IMR-90 (cell line): Measurements from ENCODE around the gene CNPY1. TPM values are rescaled to one million over a fixed set of nuclear protein-coding genes. Genes with fewer than 3 reads are reported as not detected.

Experiments
- ATAC-seq: fragments of 200-7000 bp; cut with Tn5 transposase; 2 replicates; pipeline ENCODE4 v1.9.1; 2020; ENCODE audit warnings: low read depth, mild to moderate bottlenecking, moderate library complexity
- BruUV-seq: library from RNA; stranded (reverse); fragments of 400-500 nt; replicated peaks from 2 replicates; lab custom pipeline; 2021; lab: Mats Ljungman, UMichigan
- CTCF ChIA-PET: fragments of 300-600 bp; formaldehyde crosslinking; extraction: SDS; loops from one replicate; lab custom pipeline; 2021; ENCODE audit warnings: antibody characterized with exemption; lab: Yijun Ruan, JAX
- POLR2A ChIA-PET: fragments of 300-600 bp; sonication (Branson Sonifier 250); formaldehyde crosslinking; loops from one replicate; lab custom pipeline; 2022; ENCODE audit warnings: antibody characterized with exemption; ENCODE audit not compliant: unreplicated experiment; lab: Charles Lee
- DNase-seq: peaks from one replicate; pipeline ENCODE4 v3.0.0; 2013
- H2AFZ ChIP-seq: replicated peaks from 2 replicates; pipeline ENCODE3; 2013; ENCODE audit warnings: low read length, mild to moderate bottlenecking; ENCODE audit not compliant: poor library complexity
- H2AK5ac ChIP-seq: 2 replicates; pipeline ENCODE4 v1.6.1; 2013; ENCODE audit warnings: low read depth, low read length, inconsistent platforms
- H2AK9ac ChIP-seq: replicated peaks from 2 replicates; pipeline ENCODE3; 2013; ENCODE audit warnings: mild to moderate bottlenecking, low read depth, low read length, moderate library complexity; ENCODE audit not compliant: poor library complexity
- H2BK120ac ChIP-seq: 2 replicates; pipeline ENCODE4 v1.6.1; 2013; ENCODE audit warnings: low read depth, low read length, inconsistent platforms
- H2BK15ac ChIP-seq: 3 replicates; pipeline ENCODE4 v1.6.1; 2013; ENCODE audit warnings: low read depth, low read length, inconsistent platforms
- H2BK20ac ChIP-seq: 2 replicates; pipeline ENCODE4 v1.6.1; 2013; ENCODE audit warnings: low read depth, mild to moderate bottlenecking, inconsistent platforms, low read length, moderate library complexity
- H2BK5ac ChIP-seq: 2 replicates; pipeline ENCODE4 v1.6.1; 2013; ENCODE audit warnings: mild to moderate bottlenecking, low read depth, low read length, inconsistent platforms; ENCODE audit not compliant: poor library complexity, severe bottlenecking
- H3K14ac ChIP-seq: replicated peaks from 2 replicates; pipeline ENCODE4 v1.6.1; 2013; ENCODE audit warnings: low read depth, low read length, inconsistent platforms
- H3K18ac ChIP-seq: 2 replicates; pipeline ENCODE4 v1.6.1; 2013; ENCODE audit warnings: low read depth, low read length, control low read depth
- H3K23ac ChIP-seq: 2 replicates; pipeline ENCODE4 v1.6.1; 2013; ENCODE audit warnings: low read depth, low read length, inconsistent platforms
- H3K27ac ChIP-seq: 2 replicates; pipeline ENCODE4 v1.5.1; 2013; ENCODE audit warnings: mild to moderate bottlenecking, control low read depth, low read length; ENCODE audit not compliant: insufficient read depth
- H3K27me3 ChIP-seq: 2 replicates; pipeline ENCODE4 v1.6.1; 2013; ENCODE audit warnings: low read length; ENCODE audit not compliant: control insufficient read depth, insufficient read depth
- H3K36me3 ChIP-seq: 2 replicates; pipeline ENCODE4 v1.6.1; 2013; ENCODE audit warnings: low read length, mixed read lengths; ENCODE audit not compliant: control insufficient read depth, insufficient read depth
- H3K4ac ChIP-seq: 2 replicates; pipeline ENCODE4 v1.6.1; 2013; ENCODE audit warnings: low read depth, low read length, inconsistent platforms
- H3K4me1 ChIP-seq: 2 replicates; pipeline ENCODE4 v1.6.1; 2013; ENCODE audit warnings: low read length, mixed read lengths; ENCODE audit not compliant: control insufficient read depth, insufficient read depth
- H3K4me2 ChIP-seq: 2 replicates; pipeline ENCODE4 v1.6.1; 2013; ENCODE audit warnings: low read depth, mild to moderate bottlenecking, control low read depth, low read length, moderate library complexity
- H3K4me3 ChIP-seq: 2 replicates; pipeline ENCODE4 v1.5.1; 2013; ENCODE audit warnings: low read depth, mild to moderate bottlenecking, control low read depth, low read length, moderate library complexity; ENCODE audit not compliant: insufficient read depth
- H3K56ac ChIP-seq: 2 replicates; pipeline ENCODE4 v1.6.1; 2013; ENCODE audit warnings: low read length, inconsistent platforms; ENCODE audit not compliant: insufficient read depth; ENCODE audit errors: extremely low read depth
- H3K79me1 ChIP-seq, 2 experiments: 2 replicates each; pipeline ENCODE4 v1.6.1; 2013; ENCODE audit warnings: low read length in 2 of 2, inconsistent platforms in 1 of 2, low read depth in 1 of 2
- H3K9ac ChIP-seq: 2 replicates; pipeline ENCODE4 v1.6.1; 2013; ENCODE audit warnings: low read depth, low read length, control low read depth
- H3K9me1 ChIP-seq: 2 replicates; pipeline ENCODE4 v1.6.1; 2013; ENCODE audit warnings: low read length, inconsistent platforms; ENCODE audit not compliant: insufficient read depth
- H3K9me3 ChIP-seq: 2 replicates; pipeline ENCODE4 v1.6.1; 2013; ENCODE audit warnings: low read length; ENCODE audit not compliant: control insufficient read depth, insufficient read depth
- H4K20me1 ChIP-seq: 2 replicates; pipeline ENCODE4 v1.6.1; 2013; ENCODE audit warnings: low read length, inconsistent platforms; ENCODE audit not compliant: insufficient read depth
- H4K5ac ChIP-seq: 2 replicates; pipeline ENCODE4 v1.6.1; 2013; ENCODE audit warnings: mild to moderate bottlenecking, low read depth, low read length, control low read depth
- H4K8ac ChIP-seq, 2 experiments: 2 replicates each; pipeline ENCODE4 v1.6.1; 2013; ENCODE audit warnings: low read depth in 2 of 2, low read length in 2 of 2, control low read depth in 1 of 2, inconsistent platforms in 1 of 2
- H4K91ac ChIP-seq: 2 replicates; pipeline ENCODE4 v1.6.1; 2013; ENCODE audit warnings: low read depth, low read length, inconsistent platforms; ENCODE audit not compliant: insufficient read depth
- WGBS, 2 experiments: methylation state at CpG; one replicate each; pipeline versions ENCODE4 v1.1.5 to v1.1.7; 2013; ENCODE audit warnings: missing lambda C conversion rate in 2 of 2; ENCODE audit not compliant: insufficient read length in 1 of 2; ENCODE audit errors: extremely low coverage in 2 of 2; 5-methylcytosine and 5-hydroxymethylcytosine counted together
- dilution Hi-C: fragments of 300-500 bp; cut with HindIII; formaldehyde crosslinking; loops from one replicate; pipeline ENCODE4 v1.14.3; 2018; ENCODE audit warnings: low sequenced_read_pairs; ENCODE audit not compliant: unreplicated experiment
- in situ Hi-C: fragments of 300-500 bp; cut with MboI; formaldehyde crosslinking; loops from 3 replicates; pipeline ENCODE4 v1.14.3; 2019; ENCODE audit warnings: low sequenced_read_pairs, inconsistent platforms, mixed read lengths
- intact Hi-C: fragments of 100-400 bp; cut with micrococcal nuclease; formaldehyde crosslinking; loops from 2 replicates; pipeline ENCODE4 v1.10.0; 2022
- polyA plus RNA-seq, 3 experiments: library from polyadenylated mRNA; depleted of rRNA; stranded (reverse); fragments of >200 nt; gene quantifications; 2 replicates each; pipeline ENCODE4 v1.2.3, GENCODE V29; 2012; ENCODE audit warnings: low replicate concordance in 1 of 3
- total RNA-seq: library from RNA; depleted of rRNA; stranded (reverse); fragments of >200 nt; gene quantifications from 2 replicates; pipeline ENCODE4 v1.2.3, GENCODE V29; 2012
- TF ChIP-seq, protein P1 (sequence below): fragments of 150-350 bp; IDR thresholded peaks from 2 replicates; pipeline ENCODE4 v1.6.1; 2016; ENCODE audit warnings: low read depth, mild to moderate bottlenecking, low read length, moderate library complexity, borderline replicate concordance

The CNPY1 gene
- total and polyA plus RNA-seq, 2 of the 4 experiments (the other 2 are of a cell fraction): not detected

DNA sequence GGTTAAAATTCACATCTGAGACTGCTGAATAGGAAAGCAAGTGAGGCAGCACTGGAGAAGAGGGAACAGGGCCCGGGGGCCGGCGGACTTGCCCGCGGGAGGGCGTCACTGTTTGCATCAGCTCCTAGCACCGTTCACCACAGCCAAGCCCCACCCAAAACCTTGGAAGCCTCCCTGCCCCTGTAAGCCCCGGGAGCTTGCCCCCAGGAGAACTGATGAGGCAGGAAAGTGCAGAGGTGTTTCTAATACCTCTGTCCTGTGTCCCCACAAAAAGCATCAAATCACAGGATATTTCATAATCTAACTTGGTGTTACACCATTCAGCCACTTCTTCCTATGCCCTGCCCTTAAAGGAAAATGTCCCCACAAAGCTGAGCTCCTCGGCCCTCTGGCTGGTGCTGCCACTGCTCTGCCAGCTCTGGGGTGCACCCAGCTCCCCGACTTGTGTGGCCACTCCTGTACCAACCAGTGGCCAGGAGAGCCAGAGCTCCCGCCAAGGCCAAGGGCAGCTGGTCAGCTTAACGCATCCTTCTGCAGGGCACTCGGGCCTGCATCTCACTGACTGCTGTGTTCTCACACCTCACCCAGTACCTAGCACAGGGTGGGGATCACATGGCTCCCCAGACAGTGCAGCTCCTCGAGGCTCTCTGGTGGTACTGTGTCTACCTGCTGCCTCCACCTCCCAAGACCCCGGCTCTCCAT is 47.3 kb upstream of the CNPY1 start:
- Histone ChIP-seq H3K18ac (no peak overlapping the region), H3K4ac (no peak overlapping the region), H2BK120ac (no peak overlapping the region), H3K14ac (no peak overlapping the region), H3K27me3 (peaks cover 11% of the 10 kb centered on the region; the same call in 1 of the 2 replicates), H3K4me3 (no peak overlapping the region), H2BK15ac (no peak overlapping the region), H2BK5ac (no peak overlapping the region), H4K91ac (no peak overlapping the region), H3K36me3 (no peaks in the 10 kb centered on the region), H3K9me3 (no peaks in the 10 kb centered on the region), H3K9me1 (no peaks in the 10 kb centered on the region), H2AK5ac (no peak overlapping the region), H4K8ac (no peak overlapping the region), H3K79me1 (no peaks in the 10 kb centered on the region), H2BK20ac (no peak overlapping the region), H2AFZ (no peak overlapping the region), H3K23ac (no peak overlapping the region), H3K27ac (no peak overlapping the region), H3K4me1 (no peaks in the 10 kb centered on the region), H4K20me1 (no peaks in the 10 kb centered on the region), H4K5ac (no peak overlapping the region), H2AK9ac (no peak overlapping the region), H3K9ac (no peak overlapping the region), H3K4me2 (no peak overlapping the region), H3K56ac (no peak overlapping the region)
- ChIA-PET POLR2A (no interaction called here), CTCF (interaction anchor here (1.1 kb wide), 1 partner anchor 149 kb away, joined by 3 read pairs; no protein-coding TSS in a partner anchor)
- ATAC-seq: no peak
- no TSS peak for BruUV-seq
- in situ Hi-C loops (no loop called here), dilution Hi-C loops (no loop called here), intact Hi-C loops (no loop called here)
- DNase-seq: no peak
- TF ChIP-seq, protein P1, sequence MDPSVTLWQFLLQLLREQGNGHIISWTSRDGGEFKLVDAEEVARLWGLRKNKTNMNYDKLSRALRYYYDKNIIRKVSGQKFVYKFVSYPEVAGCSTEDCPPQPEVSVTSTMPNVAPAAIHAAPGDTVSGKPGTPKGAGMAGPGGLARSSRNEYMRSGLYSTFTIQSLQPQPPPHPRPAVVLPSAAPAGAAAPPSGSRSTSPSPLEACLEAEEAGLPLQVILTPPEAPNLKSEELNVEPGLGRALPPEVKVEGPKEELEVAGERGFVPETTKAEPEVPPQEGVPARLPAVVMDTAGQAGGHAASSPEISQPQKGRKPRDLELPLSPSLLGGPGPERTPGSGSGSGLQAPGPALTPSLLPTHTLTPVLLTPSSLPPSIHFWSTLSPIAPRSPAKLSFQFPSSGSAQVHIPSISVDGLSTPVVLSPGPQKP: no peak
- WGBS, 2 experiments: 51% methylated on average over 4 of the region's 15 CpGs; no CpG with 5 or more reads in 1 of the 2 experiments
